ENCODE measurements around the gene NFASC. TPM values are rescaled to one million over a fixed set of nuclear protein-coding genes. Genes with fewer than 3 reads are reported as not detected.

NFASC gene
- total RNA-seq, 4 donors from 2014 or later = 7.9 to 68.7 (median 32.7) TPM

GRCh38 chr1:204829133-204829825 is 41.4 kb upstream of the NFASC start:
- H3K27ac ChIP-seq = peak overlapping the region; percentile 73 to 82
- no peaks in the 10 kb centered on the region for H3K4me1 ChIP-seq
- no peak for DNase-seq
- TF ChIP-seq CTCF (IDR thresholded peaks at IDR 0.05) (no peak), POLR2A (IDR thresholded peaks at IDR 0.05) (no peak)
- no peaks in the 10 kb centered on the region for H3K36me3 ChIP-seq
- no peaks in the 10 kb centered on the region for H3K9me3 ChIP-seq
- intact Hi-C loops (cut with DNase I; ENCODE audit: low total_unique reads) = no loop called here
- peak overlapping the region; percentile 56 to 60 for H3K4me3 ChIP-seq
- H3K27me3 ChIP-seq = no peaks in the 10 kb centered on the region

DNA sequence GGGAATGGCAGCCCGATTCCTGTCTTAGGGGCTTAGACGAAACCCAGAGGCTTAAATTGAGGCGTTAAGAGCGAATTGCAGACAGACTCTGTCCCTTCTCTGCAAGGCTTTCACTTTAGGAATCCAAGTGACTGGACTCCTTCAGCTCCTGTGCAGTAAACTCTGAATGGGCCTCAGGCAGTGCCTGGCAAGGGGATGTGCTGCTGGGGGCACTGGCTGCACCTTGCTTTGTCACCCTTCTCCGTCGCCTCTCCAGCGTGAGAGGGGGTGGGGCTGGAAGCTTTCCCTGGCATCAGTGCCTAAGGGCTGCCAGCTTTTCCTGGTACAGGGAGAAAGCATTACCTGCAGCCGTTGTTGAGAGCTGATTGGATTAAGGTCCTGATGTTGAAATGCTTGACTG is 39.9 kb upstream of the NFASC start:
- TF ChIP-seq CTCF (IDR thresholded peaks at IDR 0.05) (no peak), POLR2A (IDR thresholded peaks at IDR 0.05) (no peak)
- no peak for DNase-seq
- H3K4me1 ChIP-seq = no peaks in the 10 kb centered on the region
- intact Hi-C loops (cut with DNase I; ENCODE audit: low total_unique reads) = no loop called here
- H3K36me3 ChIP-seq = no peaks in the 10 kb centered on the region
- H3K27ac ChIP-seq = peak overlapping the region in 1 of 2 donors; percentile 82
- H3K4me3 ChIP-seq = no peak overlapping the region
- H3K27me3 ChIP-seq = no peaks in the 10 kb centered on the region
- H3K9me3 ChIP-seq = no peaks in the 10 kb centered on the region

GRCh38 chr1:204831186-204831585 is 39.5 kb upstream of the NFASC start:
- Histone ChIP-seq H3K4me1 (no peaks in the 10 kb centered on the region), H3K27ac (peak overlapping the region in 1 of 2 donors; percentile 18), H3K27me3 (no peaks in the 10 kb centered on the region), H3K4me3 (no peak overlapping the region), H3K9me3 (no peaks in the 10 kb centered on the region), H3K36me3 (no peaks in the 10 kb centered on the region)
- intact Hi-C loops (cut with DNase I; ENCODE audit: low total_unique reads) = no loop called here
- DNase-seq = no peak
- TF ChIP-seq POLR2A (IDR thresholded peaks at IDR 0.05) (no peak), CTCF (IDR thresholded peaks at IDR 0.05) (no peak)

- Histone ChIP-seq H3K36me3 (no peaks in the 10 kb centered on the region), H3K27ac (no peak overlapping the region), H3K27me3 (no peaks in the 10 kb centered on the region), H3K9me3 (no peaks in the 10 kb centered on the region), H3K4me1 (no peaks in the 10 kb centered on the region), H3K4me3 (no peak overlapping the region)
- intact Hi-C loops (cut with DNase I; ENCODE audit: low total_unique reads) = no loop called here
- TF ChIP-seq CTCF (IDR thresholded peaks at IDR 0.05) (no peak), POLR2A (IDR thresholded peaks at IDR 0.05) (no peak)
- no peak for DNase-seq
Observed at GRCh38 chr1:204834336-204834735, 36.3 kb upstream of the NFASC start.

- no peak for DNase-seq
- no peaks in the 10 kb centered on the region for H3K36me3 ChIP-seq
- no peak for TF ChIP-seq POLR2A (IDR thresholded peaks at IDR 0.05)
- TF ChIP-seq CTCF (IDR thresholded peaks at IDR 0.05) = no peak
- H3K4me1 ChIP-seq = no peaks in the 10 kb centered on the region
- no peak overlapping the region for H3K27ac ChIP-seq
- no peaks in the 10 kb centered on the region for H3K27me3 ChIP-seq
- H3K4me3 ChIP-seq = no peak overlapping the region
- intact Hi-C loops (cut with DNase I; ENCODE audit: low total_unique reads) = no loop called here
- no peaks in the 10 kb centered on the region for H3K9me3 ChIP-seq
Observed at GRCh38 chr1:204834752-204835151, 35.9 kb upstream of the NFASC start.
